Muscle layer of colon (tissue), 2 donors: ENCODE results near the gene GYPE.
"Not testable (repeated sequence)": the region's sequence is repeated elsewhere in the genome, so short reads cannot be mapped to it uniquely, and the experiment has no call there.

Source experiments
- H3K27ac ChIP-seq: one replicate; pipeline ENCODE4 v1.7.0; 2013; ENCODE audit warnings: low read depth, mild to moderate bottlenecking, low read length, moderate library complexity
- H3K27me3 ChIP-seq, 2 donors: one replicate each; pipeline ENCODE4 v1.7.0; 2013; ENCODE audit warnings: low read length in 2 of 2, mild to moderate bottlenecking in 2 of 2; ENCODE audit not compliant: insufficient read depth in 2 of 2, control insufficient read depth in 1 of 2
- H3K36me3 ChIP-seq: one replicate; pipeline ENCODE4 v1.7.0; 2013; ENCODE audit warnings: mild to moderate bottlenecking, low read length; ENCODE audit not compliant: insufficient read depth
- H3K4me1 ChIP-seq: one replicate; pipeline ENCODE4 v1.7.0; 2013; ENCODE audit warnings: mild to moderate bottlenecking, low read length; ENCODE audit not compliant: insufficient read depth
- H3K4me3 ChIP-seq, 2 donors: one replicate each; pipeline ENCODE4 v1.7.0; 2013; ENCODE audit warnings: low read length in 2 of 2, low read depth in 1 of 2, mild to moderate bottlenecking in 1 of 2, moderate library complexity in 1 of 2
- H3K9ac ChIP-seq: one replicate; pipeline ENCODE4 v1.7.0; 2013; ENCODE audit warnings: low read length
- H3K9me3 ChIP-seq: one replicate; pipeline ENCODE4 v1.7.0; 2013; ENCODE audit warnings: mild to moderate bottlenecking, low read length
- donor health status: abdominal sarcoma.
- donor health status: Adenocarcinoma of cecum.

GYPE gene

GRCh38 chr4:143910906-143911305 is 5.5 kb upstream of the GYPE start:
- H3K27me3 ChIP-seq, H3K4me1 ChIP-seq, H3K27ac ChIP-seq, H3K36me3 ChIP-seq, H3K9me3 ChIP-seq, H3K9ac ChIP-seq, H3K4me3 ChIP-seq: not testable (repeated sequence)

GRCh38 chr4:143907811-143908210 is 2.5 kb upstream of the GYPE start:
- not testable (repeated sequence) for H3K9me3 ChIP-seq

GRCh38 chr4:143904431-143904830 is 928 bp downstream of the GYPE start:
- H3K4me1 ChIP-seq, H3K9me3 ChIP-seq, H3K27ac ChIP-seq, H3K4me3 ChIP-seq, H3K9ac ChIP-seq, H3K27me3 ChIP-seq, H3K36me3 ChIP-seq: not testable (repeated sequence)

More at GRCh38 chr4:143907811-143908210, 2.5 kb upstream of the GYPE start:
- not testable (repeated sequence) for H3K27ac ChIP-seq, H3K9ac ChIP-seq, H3K4me1 ChIP-seq, H3K36me3 ChIP-seq, H3K4me3 ChIP-seq, H3K27me3 ChIP-seq

GRCh38 chr4:143890323-143890722 is 15.0 kb downstream of the GYPE start:
- H3K9me3 ChIP-seq, H3K36me3 ChIP-seq, H3K27ac ChIP-seq, H3K4me3 ChIP-seq, H3K4me1 ChIP-seq, H3K27me3 ChIP-seq, H3K9ac ChIP-seq: not testable (repeated sequence)

GRCh38 chr4:143888189-143888588 is 17.2 kb downstream of the GYPE start:
- H3K27ac ChIP-seq, H3K4me1 ChIP-seq, H3K36me3 ChIP-seq, H3K27me3 ChIP-seq, H3K4me3 ChIP-seq, H3K9ac ChIP-seq, H3K9me3 ChIP-seq: not testable (repeated sequence)

- not testable (repeated sequence) for H3K27me3 ChIP-seq, H3K9ac ChIP-seq
These were observed 20.4 kb downstream of the GYPE start for GRCh38 chr4:143884965-143885364.

GRCh38 chr4:143883529-143883928 is 21.8 kb downstream of the GYPE start:
- H3K27me3 ChIP-seq, result no peaks in the 10 kb centered on the region
- H3K27ac ChIP-seq, result no peak overlapping the region
- H3K4me3 ChIP-seq, result no peak overlapping the region
- no peaks in the 10 kb centered on the region for H3K9me3 ChIP-seq
- no peaks in the 10 kb centered on the region for H3K4me1 ChIP-seq
- H3K36me3 ChIP-seq, result no peaks in the 10 kb centered on the region
- no peak overlapping the region for H3K9ac ChIP-seq

More at GRCh38 chr4:143884965-143885364, 20.4 kb downstream of the GYPE start:
- not testable (repeated sequence) for H3K9me3 ChIP-seq, H3K27ac ChIP-seq, H3K36me3 ChIP-seq, H3K4me1 ChIP-seq, H3K4me3 ChIP-seq

GRCh38 chr4:143882892-143883291 is 22.5 kb downstream of the GYPE start:
- H3K4me1 ChIP-seq, result no peaks in the 10 kb centered on the region
- no peak overlapping the region for H3K4me3 ChIP-seq
- no peak overlapping the region for H3K27ac ChIP-seq
- H3K36me3 ChIP-seq, result no peaks in the 10 kb centered on the region
- H3K9ac ChIP-seq, result no peak overlapping the region
- no peaks in the 10 kb centered on the region for H3K27me3 ChIP-seq
- no peaks in the 10 kb centered on the region for H3K9me3 ChIP-seq

- not testable (repeated sequence) for H3K4me3 ChIP-seq, H3K27ac ChIP-seq, H3K27me3 ChIP-seq, H3K9me3 ChIP-seq, H3K9ac ChIP-seq, H3K4me1 ChIP-seq, H3K36me3 ChIP-seq
These were observed 25.8 kb downstream of the GYPE start for GRCh38 chr4:143879561-143879960.

GRCh38 chr4:143875357-143875756 is 30.0 kb downstream of the GYPE start:
- H3K27ac ChIP-seq, H3K4me1 ChIP-seq, H3K4me3 ChIP-seq, H3K27me3 ChIP-seq, H3K9ac ChIP-seq, H3K36me3 ChIP-seq, H3K9me3 ChIP-seq: not testable (repeated sequence)

- H3K27me3 ChIP-seq, H3K9ac ChIP-seq, H3K36me3 ChIP-seq, H3K4me1 ChIP-seq, H3K27ac ChIP-seq, H3K9me3 ChIP-seq, H3K4me3 ChIP-seq: not testable (repeated sequence)
These were observed 34.7 kb downstream of the GYPE start for GRCh38 chr4:143870523-143871268.

- H3K9ac ChIP-seq, H3K27ac ChIP-seq, H3K36me3 ChIP-seq, H3K4me3 ChIP-seq, H3K27me3 ChIP-seq, H3K9me3 ChIP-seq, H3K4me1 ChIP-seq: not testable (repeated sequence)
These were observed 35.4 kb downstream of the GYPE start for GRCh38 chr4:143869925-143870324.
